ENCODE data around the gene FCHSD2. TPM values are rescaled to one million over a fixed set of nuclear protein-coding genes. Genes with fewer than 3 reads are reported as not detected.

Gene FCHSD2
- total RNA-seq, 1 donor from 2014 or later: 10.0 TPM

DNA sequence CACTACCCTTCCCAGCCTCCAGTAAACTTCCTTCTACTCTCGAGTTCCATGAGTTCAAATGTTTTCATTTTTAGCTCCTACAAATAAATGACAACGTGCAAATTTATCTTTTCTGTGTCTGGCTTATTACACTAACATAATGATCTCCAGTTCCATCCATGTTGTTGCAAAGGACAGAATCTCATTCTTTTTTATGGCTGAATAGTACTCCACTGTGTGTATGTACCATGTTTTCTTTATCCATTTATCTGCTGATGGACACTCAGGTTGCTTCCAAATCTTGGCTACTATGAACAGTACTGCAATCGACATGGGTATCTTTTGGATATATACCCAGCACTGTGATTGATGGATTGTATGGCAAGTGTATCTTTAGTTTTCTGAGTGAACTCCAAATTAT, 34.5 kb downstream of the FCHSD2 start:
- no peak for FAIRE-seq
- Histone ChIP-seq H3K27me3 (ENCODE audit: control insufficient read depth, insufficient read depth, low read length) (no peaks in the 10 kb centered on the region), H3K4me3 (ENCODE audit: low read depth, low read length) (no peak overlapping the region), H3K36me3 (ENCODE audit: control insufficient read depth, insufficient read depth, low read length) (no peaks in the 10 kb centered on the region)
- TF ChIP-seq, protein P1, sequence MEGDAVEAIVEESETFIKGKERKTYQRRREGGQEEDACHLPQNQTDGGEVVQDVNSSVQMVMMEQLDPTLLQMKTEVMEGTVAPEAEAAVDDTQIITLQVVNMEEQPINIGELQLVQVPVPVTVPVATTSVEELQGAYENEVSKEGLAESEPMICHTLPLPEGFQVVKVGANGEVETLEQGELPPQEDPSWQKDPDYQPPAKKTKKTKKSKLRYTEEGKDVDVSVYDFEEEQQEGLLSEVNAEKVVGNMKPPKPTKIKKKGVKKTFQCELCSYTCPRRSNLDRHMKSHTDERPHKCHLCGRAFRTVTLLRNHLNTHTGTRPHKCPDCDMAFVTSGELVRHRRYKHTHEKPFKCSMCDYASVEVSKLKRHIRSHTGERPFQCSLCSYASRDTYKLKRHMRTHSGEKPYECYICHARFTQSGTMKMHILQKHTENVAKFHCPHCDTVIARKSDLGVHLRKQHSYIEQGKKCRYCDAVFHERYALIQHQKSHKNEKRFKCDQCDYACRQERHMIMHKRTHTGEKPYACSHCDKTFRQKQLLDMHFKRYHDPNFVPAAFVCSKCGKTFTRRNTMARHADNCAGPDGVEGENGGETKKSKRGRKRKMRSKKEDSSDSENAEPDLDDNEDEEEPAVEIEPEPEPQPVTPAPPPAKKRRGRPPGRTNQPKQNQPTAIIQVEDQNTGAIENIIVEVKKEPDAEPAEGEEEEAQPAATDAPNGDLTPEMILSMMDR (IDR thresholded peaks at IDR 0.05; ENCODE audit: insufficient read depth, low read length, severe bottlenecking): no peak
- DNase-seq (ENCODE audit: low read depth): no peak

DNA sequence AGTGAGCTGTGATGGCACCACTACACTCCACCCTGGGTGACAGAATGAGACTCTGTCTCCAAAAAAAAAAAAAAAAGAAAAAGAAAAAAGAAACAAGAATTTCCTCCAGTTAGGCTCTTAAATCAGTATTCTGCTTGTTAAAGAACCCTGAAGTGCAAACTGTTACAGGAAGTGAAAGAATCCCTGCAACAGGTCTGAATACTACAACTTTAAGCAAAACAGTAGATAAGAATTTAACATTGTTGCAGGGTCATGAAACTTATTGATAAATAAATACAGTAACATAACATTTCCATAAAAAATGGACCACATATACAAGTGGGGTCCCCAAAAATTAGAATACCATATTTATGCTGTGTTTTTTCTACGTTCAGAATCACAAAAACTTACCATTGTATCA, 35.8 kb downstream of the FCHSD2 start:
- no peak overlapping the region for H3K4me3 ChIP-seq (ENCODE audit: low read depth, low read length)
- TF ChIP-seq, protein P1 (IDR thresholded peaks at IDR 0.05; ENCODE audit: insufficient read depth, low read length, severe bottlenecking): no peak
- H3K36me3 ChIP-seq (ENCODE audit: control insufficient read depth, insufficient read depth, low read length): no peaks in the 10 kb centered on the region
- DNase-seq (ENCODE audit: low read depth): no peak
- no peaks in the 10 kb centered on the region for H3K27me3 ChIP-seq (ENCODE audit: control insufficient read depth, insufficient read depth, low read length)
- no peak for FAIRE-seq

DNA sequence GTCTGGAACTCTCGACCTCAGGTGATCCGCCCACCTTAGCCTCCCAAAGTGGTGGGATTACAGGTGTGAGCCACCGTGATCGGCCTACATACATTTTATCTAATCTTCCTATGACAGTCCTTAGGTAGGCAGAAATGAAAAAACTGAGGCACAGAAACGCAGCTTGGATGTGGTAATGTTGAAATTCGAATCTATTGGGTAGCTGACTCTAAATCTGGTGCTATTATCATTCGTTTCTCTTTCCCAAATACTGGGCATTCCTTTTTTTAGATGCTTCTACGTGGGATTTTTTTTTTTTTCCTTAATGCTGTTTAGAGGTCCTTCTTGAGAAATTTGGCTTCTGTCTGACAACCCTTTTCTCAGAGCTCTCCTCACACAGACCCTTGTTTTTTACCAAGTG, 41.5 kb downstream of the FCHSD2 start:
- TF ChIP-seq, protein P1 (IDR thresholded peaks at IDR 0.05; ENCODE audit: insufficient read depth, low read length, severe bottlenecking): no peak
- FAIRE-seq (no peak), DNase-seq (ENCODE audit: low read depth) (no peak)
- Histone ChIP-seq H3K27me3 (ENCODE audit: control insufficient read depth, insufficient read depth, low read length) (no peaks in the 10 kb centered on the region), H3K36me3 (ENCODE audit: control insufficient read depth, insufficient read depth, low read length) (no peaks in the 10 kb centered on the region), H3K4me3 (ENCODE audit: low read depth, low read length) (no peak overlapping the region)

DNA sequence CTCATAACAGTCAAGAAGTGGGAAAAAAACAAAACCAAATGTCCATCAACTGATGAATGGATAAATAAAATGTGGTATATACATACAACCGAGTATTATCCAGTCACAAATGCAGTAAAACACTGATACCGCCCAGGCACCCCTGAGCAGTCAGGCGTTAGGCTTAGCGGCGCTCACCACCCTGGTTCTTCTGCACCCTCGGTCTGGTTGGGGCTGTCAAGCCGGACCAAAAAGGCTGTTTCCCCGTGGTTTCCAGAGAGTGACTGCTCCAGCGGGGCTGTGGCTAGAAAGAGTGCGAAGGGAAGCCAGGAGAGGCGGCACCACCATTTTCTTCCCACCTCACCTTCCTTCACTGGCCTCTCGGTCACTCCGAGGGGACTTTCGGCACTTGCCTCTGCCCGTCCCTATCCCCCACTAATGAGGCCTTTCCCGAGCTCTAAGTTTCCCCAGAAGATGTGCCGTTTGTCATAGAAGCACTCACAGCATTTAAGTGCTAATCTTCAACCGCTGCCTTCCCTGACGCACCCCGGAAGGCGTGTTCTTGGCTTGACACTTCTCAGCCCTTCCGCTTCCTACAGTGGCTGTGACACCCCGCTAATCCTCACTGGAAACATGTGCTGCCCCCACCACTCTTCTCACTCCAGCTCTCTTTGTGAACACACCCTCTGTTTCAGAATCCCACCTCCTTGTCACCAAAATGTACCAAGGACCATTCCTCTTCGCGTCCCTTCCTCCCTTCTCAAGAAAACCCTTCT, 42.4 kb downstream of the FCHSD2 start:
- no peak for DNase-seq (ENCODE audit: low read depth)
- Histone ChIP-seq H3K36me3 (ENCODE audit: control insufficient read depth, insufficient read depth, low read length) (no peaks in the 10 kb centered on the region), H3K27me3 (ENCODE audit: control insufficient read depth, insufficient read depth, low read length) (no peaks in the 10 kb centered on the region), H3K4me3 (ENCODE audit: low read depth, low read length) (no peak overlapping the region)
- TF ChIP-seq, protein P1 (IDR thresholded peaks at IDR 0.05; ENCODE audit: insufficient read depth, low read length, severe bottlenecking): no peak
- FAIRE-seq: peak; percentile 28

DNA sequence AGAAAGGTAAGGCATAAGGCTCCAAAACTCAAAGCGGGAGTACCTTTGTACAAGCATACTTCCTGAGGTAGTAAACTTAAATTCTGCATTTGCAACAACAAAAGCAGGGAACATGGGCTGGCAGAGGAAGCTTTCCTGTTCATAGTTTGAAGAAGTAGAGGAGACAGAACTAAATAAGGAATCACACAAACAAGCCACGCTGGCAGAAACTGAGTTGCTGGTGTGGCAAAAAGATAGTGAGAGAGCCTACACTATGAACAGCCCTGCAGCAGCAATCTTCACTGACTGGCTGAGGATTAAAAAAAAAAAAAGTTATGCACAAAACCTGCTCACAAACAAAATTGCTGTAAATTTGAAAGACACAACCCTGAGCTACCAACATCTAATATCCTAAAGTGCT, 46.5 kb downstream of the FCHSD2 start:
- TF ChIP-seq, protein P1 (IDR thresholded peaks at IDR 0.05; ENCODE audit: insufficient read depth, low read length, severe bottlenecking): no peak
- Histone ChIP-seq H3K27me3 (ENCODE audit: control insufficient read depth, insufficient read depth, low read length) (no peaks in the 10 kb centered on the region), H3K36me3 (ENCODE audit: control insufficient read depth, insufficient read depth, low read length) (no peaks in the 10 kb centered on the region), H3K4me3 (ENCODE audit: low read depth, low read length) (no peak overlapping the region)
- FAIRE-seq (no peak), DNase-seq (ENCODE audit: low read depth) (no peak)

All from bronchial epithelial cell (primary cell).